BE2C (cell line): Measurements from ENCODE around the gene ABCB9.
A peak's percentile ranks its signal among the peaks of the same experiment; 100 is the strongest.

ENCODE experiments used
- DNase-seq: peaks from one replicate; pipeline ENCODE4 v3.0.0-alpha.2; 2020
- H3K27me3 ChIP-seq: fragments of 250-450 bp; sonication (Bioruptor Pico); 2 replicates; pipeline ENCODE4 v1.5.1; 2020; ENCODE audit warnings: mild to moderate bottlenecking
- H3K36me3 ChIP-seq: fragments of 250-450 bp; sonication (Bioruptor Pico); 2 replicates; pipeline ENCODE4 v1.5.1; 2020; ENCODE audit warnings: mild to moderate bottlenecking
- H3K4me1 ChIP-seq: fragments of 250-450 bp; sonication (Bioruptor Pico); 2 replicates; pipeline ENCODE4 v1.5.1; 2020
- H3K4me3 ChIP-seq: 2 replicates; pipeline ENCODE4 v1.5.1; 2011; ENCODE audit warnings: low read depth, low read length
- H3K9me3 ChIP-seq: fragments of 250-450 bp; sonication (Bioruptor Pico); 2 replicates; pipeline ENCODE4 v1.5.1; 2020
- TF ChIP-seq, protein P1 (sequence below): IDR thresholded peaks from 2 replicates; pipeline ENCODE4 v1.5.1; 2012; ENCODE audit warnings: mild to moderate bottlenecking, low read depth, low read length

Gene ABCB9

DNA sequence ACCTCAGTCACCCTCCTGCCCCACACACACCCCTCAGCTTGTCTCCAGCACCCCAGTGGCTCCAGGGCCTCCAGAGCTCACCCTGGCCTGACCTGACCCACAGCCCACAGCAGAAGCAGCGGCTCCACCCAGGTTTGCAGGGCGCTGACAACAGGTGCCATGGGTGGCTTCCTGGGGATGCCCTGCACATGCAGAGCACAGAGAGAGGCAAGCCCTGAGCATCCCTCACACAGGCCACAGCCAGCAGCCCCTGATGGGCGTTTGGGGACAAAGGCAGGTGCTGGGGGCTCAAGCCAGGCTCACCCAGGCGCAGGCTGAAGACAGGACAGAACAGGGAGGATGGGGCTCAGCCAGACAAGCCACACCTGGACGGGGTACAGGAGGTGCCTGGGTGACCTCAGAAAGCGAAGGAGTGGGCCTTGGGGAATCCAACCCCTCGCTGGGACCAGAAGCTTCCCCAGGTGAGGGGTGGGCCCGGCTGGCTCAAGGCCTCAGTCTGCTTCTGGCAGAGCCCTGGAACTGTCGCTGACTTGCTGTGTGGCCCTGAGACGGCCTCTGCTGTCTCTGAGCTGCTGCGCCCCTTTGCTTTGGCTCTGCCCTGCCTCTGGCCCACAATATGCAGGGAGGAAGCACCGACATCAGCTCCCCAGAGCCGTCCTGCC lies 24.8 kb upstream of the ABCB9 start:
- Histone ChIP-seq H3K4me1 (no peaks in the 10 kb centered on the region), H3K27me3 (no peaks in the 10 kb centered on the region), H3K36me3 (no peaks in the 10 kb centered on the region), H3K9me3 (no peaks in the 10 kb centered on the region), H3K4me3 (no peak overlapping the region)
- TF ChIP-seq, protein P1, sequence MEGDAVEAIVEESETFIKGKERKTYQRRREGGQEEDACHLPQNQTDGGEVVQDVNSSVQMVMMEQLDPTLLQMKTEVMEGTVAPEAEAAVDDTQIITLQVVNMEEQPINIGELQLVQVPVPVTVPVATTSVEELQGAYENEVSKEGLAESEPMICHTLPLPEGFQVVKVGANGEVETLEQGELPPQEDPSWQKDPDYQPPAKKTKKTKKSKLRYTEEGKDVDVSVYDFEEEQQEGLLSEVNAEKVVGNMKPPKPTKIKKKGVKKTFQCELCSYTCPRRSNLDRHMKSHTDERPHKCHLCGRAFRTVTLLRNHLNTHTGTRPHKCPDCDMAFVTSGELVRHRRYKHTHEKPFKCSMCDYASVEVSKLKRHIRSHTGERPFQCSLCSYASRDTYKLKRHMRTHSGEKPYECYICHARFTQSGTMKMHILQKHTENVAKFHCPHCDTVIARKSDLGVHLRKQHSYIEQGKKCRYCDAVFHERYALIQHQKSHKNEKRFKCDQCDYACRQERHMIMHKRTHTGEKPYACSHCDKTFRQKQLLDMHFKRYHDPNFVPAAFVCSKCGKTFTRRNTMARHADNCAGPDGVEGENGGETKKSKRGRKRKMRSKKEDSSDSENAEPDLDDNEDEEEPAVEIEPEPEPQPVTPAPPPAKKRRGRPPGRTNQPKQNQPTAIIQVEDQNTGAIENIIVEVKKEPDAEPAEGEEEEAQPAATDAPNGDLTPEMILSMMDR: no peak
- DNase-seq: no peak

DNA sequence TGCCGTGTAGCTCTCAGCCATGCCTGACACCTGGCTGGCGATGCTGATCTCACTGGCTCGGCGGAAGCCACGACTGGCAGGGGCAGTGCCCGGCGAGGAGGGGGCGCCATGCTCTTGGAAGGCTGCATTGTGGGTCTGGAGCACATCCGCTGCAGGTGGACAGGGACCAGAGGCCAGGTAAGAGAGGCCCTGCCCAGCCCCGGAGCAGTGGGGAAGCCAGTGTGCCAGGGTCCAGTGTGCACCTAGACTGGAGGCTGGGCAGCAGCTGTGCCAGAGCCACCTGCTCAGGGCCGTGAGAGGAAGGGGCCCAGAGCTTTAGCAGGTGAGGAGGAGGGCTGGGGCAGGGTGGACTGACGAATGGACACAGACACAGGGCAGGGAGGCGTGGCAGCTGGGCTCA lies 24.3 kb upstream of the ABCB9 start:
- no peaks in the 10 kb centered on the region for H3K4me1 ChIP-seq
- no peak for DNase-seq
- TF ChIP-seq, protein P1: no peak
- H3K9me3 ChIP-seq: no peaks in the 10 kb centered on the region
- no peaks in the 10 kb centered on the region for H3K36me3 ChIP-seq
- no peaks in the 10 kb centered on the region for H3K27me3 ChIP-seq
- H3K4me3 ChIP-seq: no peak overlapping the region

DNA sequence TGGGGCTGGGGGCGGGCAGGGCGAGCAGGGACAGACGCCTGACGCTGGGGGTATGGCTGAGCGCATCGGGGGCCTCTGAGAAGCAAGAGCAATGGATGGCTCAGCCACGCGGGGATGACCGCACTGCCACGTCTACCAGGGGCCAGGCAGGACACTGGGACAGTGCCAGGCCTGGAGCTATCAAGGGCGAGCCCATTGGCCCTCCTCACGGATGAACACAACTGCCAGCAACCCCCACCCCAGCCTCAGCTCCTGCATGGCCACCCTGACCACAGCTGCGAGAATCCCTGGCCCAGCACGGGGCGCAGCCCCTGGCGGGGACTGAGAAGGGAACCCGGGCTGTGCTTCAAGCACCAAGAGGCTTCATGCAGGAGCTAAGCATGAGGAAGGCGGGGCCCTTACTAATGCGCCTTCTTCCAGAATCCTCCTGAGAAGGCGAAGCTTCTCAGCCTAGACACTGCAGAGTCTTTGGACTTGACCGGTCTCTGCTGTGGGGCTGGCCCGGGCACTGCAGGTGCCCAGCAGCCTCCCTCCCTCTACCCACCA lies 23.7 kb upstream of the ABCB9 start:
- no peaks in the 10 kb centered on the region for H3K9me3 ChIP-seq
- DNase-seq: no peak
- H3K36me3 ChIP-seq: no peaks in the 10 kb centered on the region
- TF ChIP-seq, protein P1: no peak
- no peak overlapping the region for H3K4me3 ChIP-seq
- no peaks in the 10 kb centered on the region for H3K27me3 ChIP-seq
- H3K4me1 ChIP-seq: no peaks in the 10 kb centered on the region

DNA sequence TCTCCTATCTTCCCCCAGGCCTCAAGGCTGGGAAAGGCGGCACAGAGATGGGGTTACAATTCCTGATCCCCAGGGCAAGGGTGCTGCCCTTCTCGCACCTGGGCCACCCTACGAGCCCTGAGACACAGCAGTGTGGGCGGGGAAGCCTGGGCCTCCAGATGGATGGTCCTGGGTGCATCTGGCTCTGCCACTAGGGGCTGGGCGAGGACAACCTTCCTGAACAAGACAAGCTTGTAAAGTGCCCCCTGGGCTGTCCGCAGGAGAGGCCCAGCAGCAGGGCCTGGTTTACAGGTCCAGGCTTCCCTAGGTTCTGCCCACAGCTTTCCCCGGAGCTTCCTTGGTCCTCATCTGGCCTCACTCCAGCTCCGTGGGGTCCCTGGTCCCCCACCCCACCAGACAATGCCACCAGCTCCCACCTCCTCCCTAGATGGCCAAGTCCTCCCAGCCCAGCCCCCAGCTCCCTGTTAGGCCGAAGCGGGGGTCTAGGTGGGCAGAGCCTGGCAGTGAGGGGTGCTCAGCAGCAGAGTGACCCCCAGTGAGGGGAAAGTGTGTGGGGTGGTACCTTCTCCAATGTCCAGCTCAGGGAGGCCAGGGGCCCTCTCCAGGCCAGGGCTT lies 23.1 kb upstream of the ABCB9 start:
- Histone ChIP-seq H3K4me1 (no peaks in the 10 kb centered on the region; the same call in 1 of the 2 replicates), H3K9me3 (no peaks in the 10 kb centered on the region), H3K36me3 (no peaks in the 10 kb centered on the region), H3K4me3 (no peak overlapping the region), H3K27me3 (no peaks in the 10 kb centered on the region)
- TF ChIP-seq, protein P1: 0 out of 2 replicates have a peak, but pooled peaks have one; percentile 16
- no peak for DNase-seq

DNA sequence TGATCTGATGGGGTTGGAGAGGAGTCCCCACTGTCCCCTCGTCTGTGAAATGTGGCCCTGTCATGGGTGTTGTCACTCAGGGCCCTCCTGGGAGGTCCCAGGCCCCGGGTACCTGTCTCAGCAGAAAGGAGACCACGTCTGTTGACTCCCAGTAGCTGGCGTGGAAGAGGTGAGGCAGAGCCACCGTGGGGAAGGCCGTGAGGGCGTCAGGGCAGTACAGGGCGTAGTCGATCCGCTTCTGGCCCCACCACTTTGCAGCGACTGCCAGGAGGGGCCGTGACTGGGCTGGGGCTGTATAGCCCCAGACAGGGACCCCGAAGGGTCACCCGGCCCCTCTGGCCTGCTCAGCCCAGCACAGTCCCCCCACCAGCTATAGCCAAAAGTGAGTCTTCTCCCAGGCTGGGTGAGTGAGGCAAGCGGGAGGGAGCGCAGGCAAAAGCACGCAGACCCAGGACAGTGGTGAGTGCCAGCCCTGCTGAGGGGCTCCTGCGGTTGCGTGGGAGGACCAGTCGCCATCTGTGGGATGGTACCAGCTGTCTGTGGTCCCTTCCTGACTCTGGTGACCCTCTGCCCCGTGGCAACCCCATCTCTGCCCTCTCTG lies 22.4 kb upstream of the ABCB9 start:
- Histone ChIP-seq H3K4me3 (no peak overlapping the region), H3K36me3 (no peaks in the 10 kb centered on the region), H3K4me1 (peaks cover 3% of the 10 kb centered on the region), H3K9me3 (no peaks in the 10 kb centered on the region), H3K27me3 (no peaks in the 10 kb centered on the region)
- no peak for DNase-seq
- TF ChIP-seq, protein P1: no peak

- H3K27me3 ChIP-seq: no peaks in the 10 kb centered on the region
- H3K36me3 ChIP-seq: peaks cover 3% of the 10 kb centered on the region
- H3K4me1 ChIP-seq: peaks cover 3% of the 10 kb centered on the region
- H3K9me3 ChIP-seq: no peaks in the 10 kb centered on the region
- DNase-seq: no peak
- H3K4me3 ChIP-seq: no peak overlapping the region
- TF ChIP-seq, protein P1: no peak
These were observed 21.8 kb upstream of the ABCB9 start for GRCh38 chr12:122988036-122988435.
